Activated CD8-positive, alpha-beta T cell treated with anti-CD3 and anti-CD28 coated beads for 36 hours (primary cell): ENCODE measurements around the gene YWHAH. TPM values are rescaled to one million over a fixed set of nuclear protein-coding genes. Genes with fewer than 3 reads are reported as not detected.
A peak's percentile ranks its signal among the peaks of the same experiment; 100 is the strongest.

ENCODE experiments used
- ATAC-seq: fragments of 200-7000 bp; cut with Tn5 transposase; one replicate; pipeline ENCODE4 v1.10.0; 2021; ENCODE audit warnings: mild to moderate bottlenecking, moderate library complexity
- CTCF ChIA-PET: fragments of 350-600 bp; sonication (Branson Sonifier 250); formaldehyde crosslinking; loops from one replicate; lab custom pipeline; 2021; ENCODE audit warnings: antibody characterized with exemption; lab: Charles Lee
- POLR2A ChIA-PET: fragments of 350-600 bp; sonication (Branson Sonifier 250); formaldehyde crosslinking; loops from one replicate; lab custom pipeline; 2021; ENCODE audit warnings: antibody characterized with exemption; lab: Charles Lee
- DNase-seq: peaks from one replicate; pipeline ENCODE4 v3.0.0-alpha.2; 2020
- H3K27ac Mint-ChIP-seq: one replicate; pipeline ENCODE4 v1.8.0; 2021; ENCODE audit warnings: mild to moderate bottlenecking, mixed read lengths
- H3K27me3 Mint-ChIP-seq: one replicate; pipeline ENCODE4 v1.8.0; 2021; ENCODE audit warnings: mixed read lengths
- H3K36me3 Mint-ChIP-seq: one replicate; pipeline ENCODE4 v1.8.0; 2021; ENCODE audit warnings: low read depth, mixed read lengths
- H3K4me1 Mint-ChIP-seq: one replicate; pipeline ENCODE4 v1.8.0; 2021; ENCODE audit warnings: low read depth, mixed read lengths
- H3K4me3 Mint-ChIP-seq: one replicate; pipeline ENCODE4 v1.8.0; 2021; ENCODE audit warnings: mild to moderate bottlenecking, moderate library complexity, mixed read lengths
- H3K9me3 Mint-ChIP-seq: one replicate; pipeline ENCODE4 v1.8.0; 2021; ENCODE audit warnings: mixed read lengths
- CTCF ChIP-seq: fragments of 200-600 bp; IDR thresholded peaks from one replicate; pipeline ENCODE4 v1.8.0; 2022; ENCODE audit warnings: antibody characterized with exemption, mild to moderate bottlenecking
- intact Hi-C: fragments of 100-400 bp; cut with micrococcal nuclease; formaldehyde crosslinking; loops from one replicate; pipeline ENCODE4 v1.10.0; 2022
- total RNA-seq, 2 experiments: library from RNA; stranded (reverse); gene quantifications; one replicate each; pipeline ENCODE4 v1.2.3, GENCODE V29; 2021

YWHAH gene
- total RNA-seq, 2 experiments from 2014 or later, result 123 to 126 TPM

- no peak overlapping the region for H3K27ac Mint-ChIP-seq
- peaks cover 73% of the 10 kb centered on the region for H3K4me1 Mint-ChIP-seq
- H3K9me3 Mint-ChIP-seq, result no peaks in the 10 kb centered on the region
- no peak overlapping the region for H3K4me3 Mint-ChIP-seq
- peaks cover 70% of the 10 kb centered on the region for H3K36me3 Mint-ChIP-seq
- no peaks in the 10 kb centered on the region for H3K27me3 Mint-ChIP-seq
- TF ChIP-seq CTCF, result no peak
- intact Hi-C loops, result loop anchor here (5.0 kb wide), 1 partner anchor 288 kb away; no protein-coding TSS in a partner anchor
- ATAC-seq (no peak), DNase-seq (no peak)
- ChIA-PET POLR2A (no interaction called here), CTCF (interaction anchor here (1.5 to 4.6 kb wide), 2 partner anchors 15 to 108 kb away, joined by 3 to 46 read pairs; no protein-coding TSS in a partner anchor)
Measured at GRCh38 chr22:31954535-31955523, 10.5 kb downstream of the YWHAH start.

GRCh38 chr22:31956360-31956759 lies 12.0 kb downstream of the YWHAH start:
- no peaks in the 10 kb centered on the region for H3K27me3 Mint-ChIP-seq
- CTCF ChIA-PET, result interaction anchor here (0.7 to 4.6 kb wide), 5 partner anchors 10 to 112 kb away, joined by 3 to 46 read pairs (median 9); no protein-coding TSS in a partner anchor
- POLR2A ChIA-PET, result interaction anchor here (1.2 kb wide), 2 partner anchors 10 to 12 kb away, joined by 3 read pairs; partner anchors contain the start of gene YWHAH
- peaks cover 58% of the 10 kb centered on the region for H3K36me3 Mint-ChIP-seq
- no peaks in the 10 kb centered on the region for H3K9me3 Mint-ChIP-seq
- ATAC-seq (no peak), DNase-seq (peak; percentile 58)
- no peak for TF ChIP-seq CTCF
- peaks cover 60% of the 10 kb centered on the region for H3K4me1 Mint-ChIP-seq
- H3K4me3 Mint-ChIP-seq, result no peak overlapping the region
- H3K27ac Mint-ChIP-seq, result peak overlapping the region; percentile 27
- intact Hi-C loops, result no loop called here

GRCh38 chr22:31957970-31958594 lies 13.7 kb downstream of the YWHAH start:
- ChIA-PET CTCF (interaction anchor here (0.9 to 1.7 kb wide), 4 partner anchors 9 to 123 kb away, joined by 3 to 9 read pairs (median 4); no protein-coding TSS in a partner anchor), POLR2A (interaction anchor here (0.8 to 1.0 kb wide), 2 partner anchors 25 to 252 kb away, joined by 3 to 5 read pairs; no protein-coding TSS in a partner anchor)
- intact Hi-C loops, result no loop called here
- no peak for TF ChIP-seq CTCF
- Mint-ChIP-seq H3K27me3 (no peaks in the 10 kb centered on the region), H3K9me3 (no peaks in the 10 kb centered on the region), H3K36me3 (peaks cover 46% of the 10 kb centered on the region), H3K4me3 (no peak overlapping the region), H3K4me1 (peaks cover 43% of the 10 kb centered on the region), H3K27ac (peak overlapping the region; percentile 14)
- ATAC-seq, result no peak
- DNase-seq, result no peak

- DNase-seq, result peak; percentile 35
- ATAC-seq, result no peak
- ChIA-PET CTCF (interaction anchor here (0.9 to 1.5 kb wide), 5 partner anchors 10 to 123 kb away, joined by 3 to 6 read pairs (median 4); no protein-coding TSS in a partner anchor), POLR2A (interaction anchor here (0.9 to 1.0 kb wide), 2 partner anchors 8 to 252 kb away, joined by 3 to 5 read pairs; no protein-coding TSS in a partner anchor)
- Mint-ChIP-seq H3K4me1 (peaks cover 36% of the 10 kb centered on the region), H3K9me3 (no peaks in the 10 kb centered on the region), H3K27ac (peak overlapping the region; percentile 14), H3K36me3 (peaks cover 40% of the 10 kb centered on the region), H3K4me3 (no peak overlapping the region), H3K27me3 (no peaks in the 10 kb centered on the region)
- intact Hi-C loops, result no loop called here
- no peak for TF ChIP-seq CTCF
Measured at GRCh38 chr22:31958625-31959239, 14.4 kb downstream of the YWHAH start.
